ENCODE data around the gene TMEM109. TPM values are rescaled to one million over a fixed set of nuclear protein-coding genes. Genes with fewer than 3 reads are reported as not detected.

TMEM109 gene
- total and polyA plus RNA-seq, 2 of the 8 experiments (the other 6 are each of a cell fraction or from before 2014, with no cell fraction given), result 27.3 to 30.3 TPM

DNA sequence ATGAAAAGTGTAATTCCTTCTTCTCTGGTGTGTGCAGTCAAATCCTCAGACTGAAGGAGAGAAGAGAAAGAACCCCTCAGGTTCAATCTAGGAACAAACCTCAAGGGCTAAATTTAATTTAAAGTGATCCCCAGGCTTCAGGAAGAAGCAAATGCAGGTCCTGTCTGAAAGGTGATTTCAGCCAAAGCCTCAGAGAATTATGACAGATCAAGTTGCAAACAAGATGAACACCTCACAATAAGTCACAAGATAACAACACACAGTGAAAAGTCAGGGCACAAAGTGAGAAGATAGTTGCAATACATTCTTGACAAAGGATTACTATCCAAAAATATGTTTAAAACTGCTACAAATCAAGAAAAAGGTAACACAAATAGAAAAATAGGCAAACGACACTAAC lies 34.9 kb upstream of the TMEM109 start (continued):
- TF ChIP-seq CTBP2 (IDR thresholded peaks at IDR 0.05; ENCODE audit: borderline replicate concordance, insufficient read depth, insufficient read length, low read length), result no peak
- no peak for TF ChIP-seq POU5F1 (IDR thresholded peaks at IDR 0.05; ENCODE audit: low read depth, low read length)
- TF ChIP-seq, protein P1, sequence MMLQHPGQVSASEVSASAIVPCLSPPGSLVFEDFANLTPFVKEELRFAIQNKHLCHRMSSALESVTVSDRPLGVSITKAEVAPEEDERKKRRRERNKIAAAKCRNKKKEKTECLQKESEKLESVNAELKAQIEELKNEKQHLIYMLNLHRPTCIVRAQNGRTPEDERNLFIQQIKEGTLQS (IDR thresholded peaks at IDR 0.05; ENCODE audit: insufficient read depth, low read depth, low read length), result no peak
- no peak for TF ChIP-seq YY1 (IDR thresholded peaks at IDR 0.05; ENCODE audit: low read depth, low read length)
- TF ChIP-seq SP1 (IDR thresholded peaks at IDR 0.05; ENCODE audit: low read depth, low read length), result no peak
